Measurements from ENCODE around the gene GPR39. TPM values are rescaled to one million over a fixed set of nuclear protein-coding genes. Genes with fewer than 3 reads are reported as not detected.

The GPR39 gene
- total and polyA plus RNA-seq, 3 experiments from 2014 or later: not detected

GRCh38 chr2:132608311-132608710 lies 191.7 kb downstream of the GPR39 start:
- peaks cover 0 to 3% (median 1%) of the 10 kb centered on the region in 5 donors for H3K9me3 Mint-ChIP-seq
- H3K4me3 ChIP-seq (ENCODE audit: low read length): no peak overlapping the region
- H3K27me3 Mint-ChIP-seq: no peaks in the 10 kb centered on the region
- H3K27ac ChIP-seq (ENCODE audit: low read depth, low read length): no peak overlapping the region
- DNase-seq: no peak
- no peaks in the 10 kb centered on the region for H3K4me1 Mint-ChIP-seq
- H3K36me3 Mint-ChIP-seq: no peaks in the 10 kb centered on the region
- H3K9me3 ChIP-seq (ENCODE audit: low read length): no peaks in the 10 kb centered on the region
- no peaks in the 10 kb centered on the region for H3K27me3 ChIP-seq (ENCODE audit: insufficient read depth, low read length, poor library complexity, severe bottlenecking)
- no peaks in the 10 kb centered on the region for H3K4me1 ChIP-seq (ENCODE audit: insufficient read depth, low read length)
- H3K4me3 Mint-ChIP-seq: no peak overlapping the region
- ChIA-PET CTCF (interaction anchor here (1.3 kb wide), 1 partner anchor 23 kb away, joined by 3 read pairs; no protein-coding TSS in a partner anchor), POLR2A (no interaction called here)
- H3K27ac Mint-ChIP-seq: no peak overlapping the region
- no peaks in the 10 kb centered on the region for H3K36me3 ChIP-seq (ENCODE audit: insufficient read depth, low read length)

- Mint-ChIP-seq H3K4me1 (no peaks in the 10 kb centered on the region), H3K27me3 (no peaks in the 10 kb centered on the region), H3K9me3 (peaks cover 0 to 3% (median 1%) of the 10 kb centered on the region in 5 donors), H3K36me3 (no peaks in the 10 kb centered on the region), H3K4me3 (no peak overlapping the region), H3K27ac (no peak overlapping the region)
- ChIA-PET CTCF (no interaction called here), POLR2A (no interaction called here)
- Histone ChIP-seq H3K4me1 (ENCODE audit: insufficient read depth, low read length) (no peaks in the 10 kb centered on the region), H3K36me3 (ENCODE audit: insufficient read depth, low read length) (no peaks in the 10 kb centered on the region), H3K9me3 (ENCODE audit: low read length) (no peaks in the 10 kb centered on the region), H3K27ac (ENCODE audit: low read depth, low read length) (no peak overlapping the region), H3K27me3 (ENCODE audit: insufficient read depth, low read length, poor library complexity, severe bottlenecking) (no peaks in the 10 kb centered on the region), H3K4me3 (ENCODE audit: low read length) (no peak overlapping the region)
- DNase-seq: no peak
These were observed 192.7 kb downstream of the GPR39 start for GRCh38 chr2:132609101-132609890.

- Histone ChIP-seq H3K4me1 (ENCODE audit: insufficient read depth, low read length) (no peaks in the 10 kb centered on the region), H3K36me3 (ENCODE audit: insufficient read depth, low read length) (no peaks in the 10 kb centered on the region), H3K27ac (ENCODE audit: low read depth, low read length) (no peak overlapping the region), H3K9me3 (ENCODE audit: low read length) (no peaks in the 10 kb centered on the region), H3K27me3 (ENCODE audit: insufficient read depth, low read length, poor library complexity, severe bottlenecking) (no peaks in the 10 kb centered on the region), H3K4me3 (ENCODE audit: low read length) (no peak overlapping the region)
- H3K27me3 Mint-ChIP-seq: no peaks in the 10 kb centered on the region
- H3K9me3 Mint-ChIP-seq: peaks cover 0 to 6% (median 3%) of the 10 kb centered on the region in 5 donors
- no peaks in the 10 kb centered on the region for H3K4me1 Mint-ChIP-seq
- H3K36me3 Mint-ChIP-seq: no peaks in the 10 kb centered on the region
- CTCF ChIA-PET: no interaction called here
- POLR2A ChIA-PET: no interaction called here
- no peak overlapping the region for H3K27ac Mint-ChIP-seq
- no peak overlapping the region for H3K4me3 Mint-ChIP-seq
- DNase-seq: no peak
These were observed 195.1 kb downstream of the GPR39 start for GRCh38 chr2:132611719-132612118.

- no peaks in the 10 kb centered on the region for H3K36me3 Mint-ChIP-seq
- Histone ChIP-seq H3K27ac (ENCODE audit: low read depth, low read length) (no peak overlapping the region), H3K4me1 (ENCODE audit: insufficient read depth, low read length) (no peaks in the 10 kb centered on the region), H3K27me3 (ENCODE audit: insufficient read depth, low read length, poor library complexity, severe bottlenecking) (no peaks in the 10 kb centered on the region), H3K36me3 (ENCODE audit: insufficient read depth, low read length) (no peaks in the 10 kb centered on the region), H3K4me3 (ENCODE audit: low read length) (no peak overlapping the region), H3K9me3 (ENCODE audit: low read length) (no peaks in the 10 kb centered on the region)
- no peak for DNase-seq
- ChIA-PET CTCF (no interaction called here), POLR2A (no interaction called here)
- H3K27ac Mint-ChIP-seq: no peak overlapping the region
- no peak overlapping the region for H3K4me3 Mint-ChIP-seq
- no peaks in the 10 kb centered on the region for H3K27me3 Mint-ChIP-seq
- H3K9me3 Mint-ChIP-seq: peaks cover 0 to 5% (median 0%) of the 10 kb centered on the region in 5 donors
- no peaks in the 10 kb centered on the region for H3K4me1 Mint-ChIP-seq
These were observed 198.9 kb downstream of the GPR39 start for GRCh38 chr2:132615329-132616085.

GRCh38 chr2:132617989-132618388 lies 201.4 kb downstream of the GPR39 start:
- H3K36me3 Mint-ChIP-seq: no peaks in the 10 kb centered on the region
- CTCF ChIA-PET: no interaction called here
- H3K27me3 ChIP-seq (ENCODE audit: insufficient read depth, low read length, poor library complexity, severe bottlenecking): no peaks in the 10 kb centered on the region
- peak overlapping the region in 1 of 7 donors; percentile 44 for H3K4me3 Mint-ChIP-seq
- no peak overlapping the region for H3K27ac ChIP-seq (ENCODE audit: low read depth, low read length)
- H3K4me3 ChIP-seq (ENCODE audit: low read length): no peak overlapping the region
- H3K36me3 ChIP-seq (ENCODE audit: insufficient read depth, low read length): no peaks in the 10 kb centered on the region
- no peaks in the 10 kb centered on the region for H3K27me3 Mint-ChIP-seq
- no peak overlapping the region for H3K27ac Mint-ChIP-seq
- POLR2A ChIA-PET: no interaction called here
- no peaks in the 10 kb centered on the region for H3K4me1 Mint-ChIP-seq
- peaks cover 0 to 5% (median 0%) of the 10 kb centered on the region in 5 donors for H3K9me3 Mint-ChIP-seq
- no peaks in the 10 kb centered on the region for H3K4me1 ChIP-seq (ENCODE audit: insufficient read depth, low read length)
- no peaks in the 10 kb centered on the region for H3K9me3 ChIP-seq (ENCODE audit: low read length)
- no peak for DNase-seq

GRCh38 chr2:132618734-132619133 lies 202.1 kb downstream of the GPR39 start:
- no peak overlapping the region for H3K27ac ChIP-seq (ENCODE audit: low read depth, low read length)
- Mint-ChIP-seq H3K27me3 (no peaks in the 10 kb centered on the region), H3K9me3 (peaks cover 0 to 5% (median 0%) of the 10 kb centered on the region in 5 donors), H3K27ac (no peak overlapping the region), H3K4me3 (no peak overlapping the region), H3K36me3 (no peaks in the 10 kb centered on the region), H3K4me1 (no peaks in the 10 kb centered on the region)
- no peak overlapping the region for H3K4me3 ChIP-seq (ENCODE audit: low read length)
- POLR2A ChIA-PET: no interaction called here
- H3K36me3 ChIP-seq (ENCODE audit: insufficient read depth, low read length): no peaks in the 10 kb centered on the region
- H3K4me1 ChIP-seq (ENCODE audit: insufficient read depth, low read length): no peaks in the 10 kb centered on the region
- no peak for DNase-seq
- CTCF ChIA-PET: no interaction called here
- H3K27me3 ChIP-seq (ENCODE audit: insufficient read depth, low read length, poor library complexity, severe bottlenecking): no peaks in the 10 kb centered on the region
- no peaks in the 10 kb centered on the region for H3K9me3 ChIP-seq (ENCODE audit: low read length)

GRCh38 chr2:132620115-132620514 lies 203.5 kb downstream of the GPR39 start:
- no peak for DNase-seq
- POLR2A ChIA-PET: no interaction called here
- no peaks in the 10 kb centered on the region for H3K4me1 Mint-ChIP-seq
- H3K36me3 Mint-ChIP-seq: no peaks in the 10 kb centered on the region
- no peaks in the 10 kb centered on the region for H3K27me3 Mint-ChIP-seq
- Histone ChIP-seq H3K4me1 (ENCODE audit: insufficient read depth, low read length) (no peaks in the 10 kb centered on the region), H3K9me3 (ENCODE audit: low read length) (no peaks in the 10 kb centered on the region), H3K36me3 (ENCODE audit: insufficient read depth, low read length) (no peaks in the 10 kb centered on the region), H3K27ac (ENCODE audit: low read depth, low read length) (no peak overlapping the region), H3K4me3 (ENCODE audit: low read length) (no peak overlapping the region), H3K27me3 (ENCODE audit: insufficient read depth, low read length, poor library complexity, severe bottlenecking) (no peaks in the 10 kb centered on the region)
- peaks cover 0 to 5% (median 0%) of the 10 kb centered on the region in 5 donors for H3K9me3 Mint-ChIP-seq
- CTCF ChIA-PET: no interaction called here
- H3K4me3 Mint-ChIP-seq: no peak overlapping the region
- H3K27ac Mint-ChIP-seq: no peak overlapping the region

- Histone ChIP-seq H3K4me1 (ENCODE audit: insufficient read depth, low read length) (no peaks in the 10 kb centered on the region), H3K27me3 (ENCODE audit: insufficient read depth, low read length, poor library complexity, severe bottlenecking) (no peaks in the 10 kb centered on the region), H3K36me3 (ENCODE audit: insufficient read depth, low read length) (no peaks in the 10 kb centered on the region), H3K9me3 (ENCODE audit: low read length) (no peaks in the 10 kb centered on the region), H3K4me3 (ENCODE audit: low read length) (no peak overlapping the region), H3K27ac (ENCODE audit: low read depth, low read length) (no peak overlapping the region)
- no peaks in the 10 kb centered on the region for H3K27me3 Mint-ChIP-seq
- no peaks in the 10 kb centered on the region for H3K4me1 Mint-ChIP-seq
- H3K36me3 Mint-ChIP-seq: no peaks in the 10 kb centered on the region
- peaks cover 0 to 4% (median 0%) of the 10 kb centered on the region in 5 donors for H3K9me3 Mint-ChIP-seq
- no peak overlapping the region for H3K27ac Mint-ChIP-seq
- H3K4me3 Mint-ChIP-seq: no peak overlapping the region
- POLR2A ChIA-PET: no interaction called here
- no peak for DNase-seq
- CTCF ChIA-PET: no interaction called here
These were observed 204.7 kb downstream of the GPR39 start for GRCh38 chr2:132621131-132621875.

All from CD8-positive, alpha-beta memory T cell (primary cell).